Large intestine (tissue), 12 donors: ENCODE measurements around the gene MINAR1. TPM values are rescaled to one million over a fixed set of nuclear protein-coding genes. Genes with fewer than 3 reads are reported as not detected.

Source experiments
- DNase-seq, 2 donors: peaks; one replicate each; pipeline versions ENCODE4 v3.0.0 to v3.0.0-alpha.2; 2013
- H3K27ac ChIP-seq: one replicate; pipeline ENCODE4 v1.5.1; 2013; ENCODE audit warnings: low read length
- H3K27me3 ChIP-seq: 2 replicates; pipeline ENCODE4 v1.6.1; 2013; ENCODE audit warnings: low read length; ENCODE audit not compliant: control insufficient read depth, insufficient read depth
- H3K36me3 ChIP-seq: 2 replicates; pipeline ENCODE4 v1.6.1; 2013; ENCODE audit warnings: low read length; ENCODE audit not compliant: control insufficient read depth, insufficient read depth
- H3K4me1 ChIP-seq: one replicate; pipeline ENCODE4 v1.6.1; 2013; ENCODE audit warnings: low read length; ENCODE audit not compliant: control insufficient read depth, insufficient read depth
- H3K4me3 ChIP-seq: one replicate; pipeline ENCODE4 v1.5.1; 2013; ENCODE audit warnings: low read length
- H3K9me3 ChIP-seq: one replicate; pipeline ENCODE4 v1.6.1; 2013; ENCODE audit warnings: mild to moderate bottlenecking, low read depth, low read length, moderate library complexity; ENCODE audit not compliant: control insufficient read depth
- WGBS: methylation state at CpG from one replicate; pipeline ENCODE4 v1.1.5; 2013; ENCODE audit warnings: low lambda C conversion rate; ENCODE audit not compliant: insufficient coverage; 5-methylcytosine and 5-hydroxymethylcytosine counted together
- long read RNA-seq, 11 donors: transcript quantifications; one replicate each; lab custom pipeline, GENCODE V29; 2026
- polyA plus RNA-seq: library from polyadenylated mRNA; unstranded; fragments of 120-200 nt; gene quantifications from one replicate; pipeline ENCODE4 v1.2.1, GENCODE V29; 2013

MINAR1 gene
- 0.99 TPM for polyA plus RNA-seq
- long read RNA-seq, donor 1: 0 reads
- long read RNA-seq, donor 2: 0 reads
- long read RNA-seq, donor 3: 0 reads
- long read RNA-seq, donor 4: 0 reads
- long read RNA-seq, donor 5: 0 reads
- long read RNA-seq, donor 6: 0 reads
- long read RNA-seq, donor 7: 0 reads
- long read RNA-seq, donor 8: 0 reads
- long read RNA-seq, donor 9: 0 reads
- long read RNA-seq, donor 10: 0 reads
- long read RNA-seq, donor 11: 0 reads

GRCh38 chr15:79431636-79432344 is at the start of gene MINAR1:
Gene MINAR1 (plus strand): TSS chr15:79432336. CDS start chr15:79456148, 23,812 bp downstream.
- Histone ChIP-seq H3K27me3 (peaks cover 73% of the 10 kb centered on the region), H3K4me3 (peak within 1 kb of the TSS; percentile 1), H3K4me1 (no peaks in the 10 kb centered on the region), H3K27ac (no peak within 1 kb of the TSS), H3K9me3 (no peaks in the 10 kb centered on the region), H3K36me3 (no peaks in the 10 kb centered on the region)
- WGBS: no CpG with 5 or more reads among the region's 84 CpGs
- DNase-seq: peak; percentile 7 to 30

- no peak for DNase-seq
- no CpG with 5 or more reads among the region's 4 CpGs for WGBS
- no peak overlapping the region for H3K27ac ChIP-seq
- H3K27me3 ChIP-seq: no peaks in the 10 kb centered on the region
- no peaks in the 10 kb centered on the region for H3K4me1 ChIP-seq
- no peaks in the 10 kb centered on the region for H3K9me3 ChIP-seq
- H3K4me3 ChIP-seq: no peak overlapping the region
- no peaks in the 10 kb centered on the region for H3K36me3 ChIP-seq
Measured at GRCh38 chr15:79394231-79394630, 37.9 kb upstream of the MINAR1 start.

- Histone ChIP-seq H3K9me3 (no peaks in the 10 kb centered on the region), H3K27ac (no peak overlapping the region), H3K4me3 (no peak overlapping the region), H3K4me1 (no peaks in the 10 kb centered on the region), H3K36me3 (no peaks in the 10 kb centered on the region), H3K27me3 (no peaks in the 10 kb centered on the region)
- DNase-seq: no peak
- WGBS: 84% methylated on average over 4 of the region's 6 CpGs
Measured at GRCh38 chr15:79396850-79397249, 35.3 kb upstream of the MINAR1 start.

DNA sequence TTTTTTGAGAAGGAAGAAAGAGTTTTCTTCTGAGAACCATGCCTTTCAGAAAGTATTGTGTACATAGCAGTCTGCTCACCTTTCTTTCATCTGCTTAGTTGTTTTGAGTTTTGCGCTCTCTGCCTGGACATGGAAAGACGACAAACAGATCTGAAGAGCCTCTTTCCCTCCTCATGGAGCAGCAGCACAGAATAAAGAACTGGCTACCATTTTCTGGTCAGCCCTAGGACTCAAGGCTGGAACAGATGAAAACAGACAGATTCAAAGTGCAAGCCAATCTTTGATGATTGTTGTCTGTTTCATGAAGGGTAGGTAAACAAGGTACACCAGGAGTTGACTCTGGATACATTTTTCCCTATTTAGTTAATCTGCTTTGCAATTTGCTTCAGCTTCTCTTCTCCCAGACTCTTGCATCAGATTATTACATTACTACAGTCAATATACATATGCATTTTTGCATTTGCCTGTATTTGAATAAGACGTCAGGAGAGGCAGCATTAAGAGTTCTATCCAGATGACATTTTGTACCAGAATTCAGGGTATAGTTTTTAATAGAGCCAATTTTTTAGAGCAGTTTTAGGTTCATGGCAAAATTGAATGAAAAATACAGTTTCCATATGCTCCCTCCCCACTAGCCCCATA is 34.7 kb upstream of the MINAR1 start:
- no peak for DNase-seq
- Histone ChIP-seq H3K9me3 (no peaks in the 10 kb centered on the region), H3K4me1 (no peaks in the 10 kb centered on the region), H3K27me3 (no peaks in the 10 kb centered on the region), H3K4me3 (no peak overlapping the region), H3K36me3 (no peaks in the 10 kb centered on the region), H3K27ac (no peak overlapping the region)
- no CpG with 5 or more reads among the region's 3 CpGs for WGBS

DNA sequence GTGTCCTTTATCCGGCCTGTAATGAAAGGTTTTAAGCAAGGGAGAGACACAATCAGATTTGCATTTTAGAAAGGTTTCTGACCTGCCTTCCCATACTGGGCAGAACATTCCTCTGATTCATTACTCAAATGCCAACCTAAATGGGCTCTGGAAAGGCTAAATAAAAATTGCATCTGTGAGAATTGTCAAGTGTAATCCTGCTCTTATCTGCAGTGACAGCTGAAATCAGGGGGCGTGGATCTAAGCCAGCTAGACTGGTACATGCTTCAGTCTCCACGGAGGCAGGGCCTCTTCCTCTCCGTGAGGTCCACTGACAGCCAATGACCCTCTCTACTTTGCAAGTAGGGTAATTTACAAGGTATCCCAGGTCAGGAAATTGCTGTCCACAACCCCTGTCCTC is 32.5 kb upstream of the MINAR1 start:
- Histone ChIP-seq H3K9me3 (no peaks in the 10 kb centered on the region), H3K4me3 (no peak overlapping the region), H3K27ac (no peak overlapping the region), H3K36me3 (no peaks in the 10 kb centered on the region), H3K4me1 (no peaks in the 10 kb centered on the region), H3K27me3 (no peaks in the 10 kb centered on the region)
- WGBS: no CpG with 5 or more reads among the region's 4 CpGs
- DNase-seq: no peak

DNA sequence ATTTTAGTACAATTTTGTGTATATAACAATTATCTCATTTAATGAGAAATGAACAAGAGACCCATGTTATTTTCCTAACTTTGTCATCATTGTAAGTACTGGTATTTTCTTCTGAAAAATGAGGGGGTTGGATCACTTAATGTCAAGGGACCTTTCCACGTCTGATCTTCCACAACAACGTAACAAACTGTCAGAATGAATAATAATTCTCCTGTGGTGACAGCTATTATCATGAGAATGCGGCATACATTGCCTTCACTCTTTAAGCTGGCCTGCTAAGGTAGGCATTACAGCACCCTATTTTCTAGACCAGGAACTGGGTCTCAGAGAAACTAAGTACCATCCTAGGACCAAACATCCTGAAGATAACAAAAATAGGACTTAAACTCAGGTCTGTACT is 31.5 kb upstream of the MINAR1 start:
- DNase-seq: no peak
- Histone ChIP-seq H3K27ac (no peak overlapping the region), H3K9me3 (no peaks in the 10 kb centered on the region), H3K27me3 (no peaks in the 10 kb centered on the region), H3K36me3 (no peaks in the 10 kb centered on the region), H3K4me3 (no peak overlapping the region), H3K4me1 (no peaks in the 10 kb centered on the region)
- 100% methylated on average over 1 of the region's 3 CpGs for WGBS

DNA sequence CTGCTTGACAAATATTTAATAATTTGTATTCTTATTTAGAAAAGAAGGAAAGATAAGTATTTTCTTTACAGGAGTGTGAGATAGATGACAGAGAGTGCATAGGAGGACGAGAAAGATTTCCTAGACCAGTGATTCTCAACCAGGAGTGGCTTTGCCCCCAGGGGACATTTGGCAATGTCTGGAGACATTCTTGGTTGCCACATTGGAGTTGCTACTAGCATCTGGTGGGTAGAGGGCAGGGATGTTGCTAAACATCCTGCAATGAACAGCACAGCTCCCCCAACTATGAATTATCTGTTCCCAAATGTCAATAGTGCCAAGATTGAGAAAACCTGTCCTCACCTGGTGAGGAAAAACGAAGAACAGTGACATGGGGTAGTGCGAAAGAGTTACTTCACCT is 30.8 kb upstream of the MINAR1 start:
- Histone ChIP-seq H3K27me3 (no peaks in the 10 kb centered on the region), H3K36me3 (no peaks in the 10 kb centered on the region), H3K4me3 (no peak overlapping the region), H3K4me1 (no peaks in the 10 kb centered on the region), H3K9me3 (no peaks in the 10 kb centered on the region), H3K27ac (no peak overlapping the region)
- DNase-seq: no peak
- WGBS: 100% methylated on average over 2 of the region's 3 CpGs

- Histone ChIP-seq H3K27me3 (no peaks in the 10 kb centered on the region), H3K36me3 (no peaks in the 10 kb centered on the region), H3K9me3 (no peaks in the 10 kb centered on the region), H3K27ac (no peak overlapping the region), H3K4me3 (no peak overlapping the region), H3K4me1 (no peaks in the 10 kb centered on the region)
- no CpG with 5 or more reads among the region's 2 CpGs for WGBS
- DNase-seq: no peak
Measured at GRCh38 chr15:79402136-79402535, 30.0 kb upstream of the MINAR1 start.

DNA sequence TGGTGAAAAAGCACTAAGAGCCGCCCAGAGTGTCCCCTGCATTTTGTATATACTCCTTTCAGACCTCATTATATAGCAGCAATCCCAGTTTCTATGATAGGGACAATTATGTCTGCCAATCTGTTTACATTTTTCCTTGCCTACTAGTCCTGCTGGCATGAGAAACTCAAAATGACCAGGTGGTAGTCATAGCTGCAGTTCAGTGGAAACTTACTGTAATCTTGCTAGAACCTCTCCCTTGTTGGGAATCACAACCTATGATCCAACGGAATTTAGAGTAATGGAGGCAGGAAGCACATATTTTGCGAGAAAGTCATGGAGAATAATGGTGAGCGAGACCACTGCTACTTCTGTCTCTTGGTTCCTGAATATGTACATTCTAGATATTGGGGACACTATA is 28.6 kb upstream of the MINAR1 start:
- Histone ChIP-seq H3K27ac (no peak overlapping the region), H3K4me3 (no peak overlapping the region), H3K36me3 (no peaks in the 10 kb centered on the region), H3K27me3 (no peaks in the 10 kb centered on the region), H3K9me3 (no peaks in the 10 kb centered on the region), H3K4me1 (no peaks in the 10 kb centered on the region)
- DNase-seq: no peak
- WGBS: 100% methylated on average over 3 of the region's 4 CpGs

DNA sequence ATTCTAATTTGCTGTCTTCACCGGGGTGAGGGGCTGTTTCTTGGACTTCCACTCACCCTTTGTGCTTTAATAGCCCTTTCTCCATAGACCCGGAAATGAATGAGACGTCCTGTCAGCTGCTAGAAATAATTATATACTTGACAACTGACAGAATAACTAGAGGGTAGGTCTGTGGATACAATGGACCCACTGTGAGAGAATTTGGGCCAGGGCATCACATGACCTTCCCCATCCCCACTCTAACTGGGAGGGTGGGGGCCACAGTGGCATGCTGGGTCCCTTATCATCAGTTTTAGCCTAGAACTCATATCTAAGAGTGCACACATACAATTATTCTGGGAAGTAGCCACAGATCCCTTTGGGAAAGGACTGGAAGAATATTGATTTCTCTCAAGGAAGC is 25.9 kb upstream of the MINAR1 start:
- Histone ChIP-seq H3K27ac (no peak overlapping the region), H3K36me3 (no peaks in the 10 kb centered on the region), H3K4me1 (no peaks in the 10 kb centered on the region), H3K9me3 (no peaks in the 10 kb centered on the region), H3K4me3 (no peak overlapping the region), H3K27me3 (no peaks in the 10 kb centered on the region)
- DNase-seq: no peak
- no CpG with 5 or more reads among the region's 3 CpGs for WGBS
